Eye (tissue), 1 donor: ENCODE results near the gene TRAF6.

Experiments
- DNase-seq: peaks from one replicate; pipeline ENCODE4 v3.0.0-alpha.2; 2015

Gene TRAF6

GRCh38 chr11:36456156-36456555, 53.9 kb downstream of the TRAF6 start:
- DNase-seq = no peak

GRCh38 chr11:36455658-36456111, 54.4 kb downstream of the TRAF6 start:
- peak; percentile 85 for DNase-seq

- DNase-seq = peak; percentile 90
Observed at GRCh38 chr11:36454941-36455631, 55.0 kb downstream of the TRAF6 start.

- DNase-seq = no peak
Observed at GRCh38 chr11:36454551-36454940, 55.5 kb downstream of the TRAF6 start.

GRCh38 chr11:36453678-36454077, 56.4 kb downstream of the TRAF6 start:
- no peak for DNase-seq

- DNase-seq = no peak
Observed at GRCh38 chr11:36452961-36453360, 57.1 kb downstream of the TRAF6 start.

- DNase-seq = no peak
Observed at GRCh38 chr11:36452236-36452940, 57.7 kb downstream of the TRAF6 start.

- no peak for DNase-seq
Observed at GRCh38 chr11:36451681-36452080, 58.4 kb downstream of the TRAF6 start.

GRCh38 chr11:36451045-36451444, 59.0 kb downstream of the TRAF6 start:
- no peak for DNase-seq

- peak; percentile 57 for DNase-seq
Observed at GRCh38 chr11:36450110-36450572, 59.9 kb downstream of the TRAF6 start.

GRCh38 chr11:36449561-36450096, 60.4 kb downstream of the TRAF6 start:
- DNase-seq = no peak

GRCh38 chr11:36447947-36448346, 62.1 kb downstream of the TRAF6 start:
- no peak for DNase-seq

GRCh38 chr11:36447514-36447913, 62.6 kb downstream of the TRAF6 start:
- peak; percentile 91 for DNase-seq

- DNase-seq = no peak
Observed at GRCh38 chr11:36446135-36446534, 63.9 kb downstream of the TRAF6 start.

- DNase-seq = no peak
Observed at GRCh38 chr11:36443661-36444060, 66.4 kb downstream of the TRAF6 start.

- DNase-seq = no peak
Observed at GRCh38 chr11:36441610-36442208, 68.4 kb downstream of the TRAF6 start.

GRCh38 chr11:36438126-36438525, 71.9 kb downstream of the TRAF6 start:
- DNase-seq = no peak

- DNase-seq = no peak
Observed at GRCh38 chr11:36437413-36437812, 72.7 kb downstream of the TRAF6 start.
